Measurements from ENCODE around the gene NAA15. TPM values are rescaled to one million over a fixed set of nuclear protein-coding genes. Genes with fewer than 3 reads are reported as not detected.

Gene NAA15
- total RNA-seq, 1 donor from 2014 or later, result 35.8 TPM

GRCh38 chr4:139361301-139361700 lies 60.0 kb downstream of the NAA15 start:
- DNase-seq (ENCODE audit: low read depth) (no peak), FAIRE-seq (no peak)
- Histone ChIP-seq H3K36me3 (ENCODE audit: control insufficient read depth, insufficient read depth, low read length) (peaks cover 3% of the 10 kb centered on the region), H3K27me3 (ENCODE audit: control insufficient read depth, insufficient read depth, low read length) (no peaks in the 10 kb centered on the region), H3K4me3 (ENCODE audit: low read depth, low read length) (no peak overlapping the region)
- no peak for TF ChIP-seq CTCF (IDR thresholded peaks at IDR 0.05; ENCODE audit: insufficient read depth, low read length, severe bottlenecking)

- FAIRE-seq, result no peak
- no peak overlapping the region for H3K4me3 ChIP-seq (ENCODE audit: low read depth, low read length)
- peaks cover 6% of the 10 kb centered on the region for H3K36me3 ChIP-seq (ENCODE audit: control insufficient read depth, insufficient read depth, low read length)
- TF ChIP-seq CTCF (IDR thresholded peaks at IDR 0.05; ENCODE audit: insufficient read depth, low read length, severe bottlenecking), result no peak
- H3K27me3 ChIP-seq (ENCODE audit: control insufficient read depth, insufficient read depth, low read length), result no peaks in the 10 kb centered on the region
- no peak for DNase-seq (ENCODE audit: low read depth)
These were observed 66.3 kb downstream of the NAA15 start for GRCh38 chr4:139367421-139368090.

GRCh38 chr4:139368998-139369397 lies 67.7 kb downstream of the NAA15 start:
- DNase-seq (ENCODE audit: low read depth), result no peak
- TF ChIP-seq CTCF (IDR thresholded peaks at IDR 0.05; ENCODE audit: insufficient read depth, low read length, severe bottlenecking), result no peak
- FAIRE-seq, result no peak
- no peaks in the 10 kb centered on the region for H3K27me3 ChIP-seq (ENCODE audit: control insufficient read depth, insufficient read depth, low read length)
- peaks cover 8% of the 10 kb centered on the region for H3K36me3 ChIP-seq (ENCODE audit: control insufficient read depth, insufficient read depth, low read length)
- H3K4me3 ChIP-seq (ENCODE audit: low read depth, low read length), result no peak overlapping the region

GRCh38 chr4:139374251-139374650 lies 72.9 kb downstream of the NAA15 start:
- H3K4me3 ChIP-seq (ENCODE audit: low read depth, low read length), result no peak overlapping the region
- DNase-seq (ENCODE audit: low read depth) (no peak), FAIRE-seq (no peak)
- H3K27me3 ChIP-seq (ENCODE audit: control insufficient read depth, insufficient read depth, low read length), result no peaks in the 10 kb centered on the region
- no peak for TF ChIP-seq CTCF (IDR thresholded peaks at IDR 0.05; ENCODE audit: insufficient read depth, low read length, severe bottlenecking)
- H3K36me3 ChIP-seq (ENCODE audit: control insufficient read depth, insufficient read depth, low read length), result peaks cover 7% of the 10 kb centered on the region

GRCh38 chr4:139386421-139386820 lies 85.1 kb downstream of the NAA15 start:
- Histone ChIP-seq H3K36me3 (ENCODE audit: control insufficient read depth, insufficient read depth, low read length) (peaks cover 3% of the 10 kb centered on the region), H3K4me3 (ENCODE audit: low read depth, low read length) (no peak overlapping the region), H3K27me3 (ENCODE audit: control insufficient read depth, insufficient read depth, low read length) (no peaks in the 10 kb centered on the region)
- DNase-seq (ENCODE audit: low read depth) (no peak), FAIRE-seq (no peak)
- no peak for TF ChIP-seq CTCF (IDR thresholded peaks at IDR 0.05; ENCODE audit: insufficient read depth, low read length, severe bottlenecking)

- FAIRE-seq, result no peak
- Histone ChIP-seq H3K4me3 (ENCODE audit: low read depth, low read length) (no peak overlapping the region), H3K36me3 (ENCODE audit: control insufficient read depth, insufficient read depth, low read length) (peaks cover 3% of the 10 kb centered on the region), H3K27me3 (ENCODE audit: control insufficient read depth, insufficient read depth, low read length) (no peaks in the 10 kb centered on the region)
- DNase-seq (ENCODE audit: low read depth), result no peak
- TF ChIP-seq CTCF (IDR thresholded peaks at IDR 0.05; ENCODE audit: insufficient read depth, low read length, severe bottlenecking), result no peak
These were observed 87.8 kb downstream of the NAA15 start for GRCh38 chr4:139389102-139389501.

Measured in bronchial epithelial cell (primary cell).